Naive thymus-derived CD4-positive, alpha-beta T cell (primary cell): ENCODE results near the gene EPB41L5. TPM values are rescaled to one million over a fixed set of nuclear protein-coding genes. Genes with fewer than 3 reads are reported as not detected.
"Not testable (repeated sequence)": the region's sequence is repeated elsewhere in the genome, so short reads cannot be mapped to it uniquely, and the experiment has no call there.

Source experiments
- ATAC-seq: fragments of 150-1000 bp; cut with Tn5 transposase; 2 replicates; pipeline ENCODE4 v1.10.0; 2021; ENCODE audit warnings: mild to moderate bottlenecking, moderate library complexity
- CTCF ChIA-PET: fragments of 350-600 bp; sonication (Branson Sonifier 250); formaldehyde crosslinking; loops from one replicate; lab custom pipeline; 2021; ENCODE audit warnings: antibody characterized with exemption; lab: Charles Lee
- POLR2A ChIA-PET: fragments of 350-600 bp; sonication (Branson Sonifier 250); formaldehyde crosslinking; loops from one replicate; lab custom pipeline; 2021; ENCODE audit warnings: antibody characterized with exemption, inconsistent platforms; lab: Charles Lee
- DNase-seq, 9 donors: peaks; one replicate each; pipeline versions ENCODE4 v3.0.0 to v3.0.0-alpha.2; 2020 to 2022; ENCODE audit warnings: mixed read lengths in 1 of 9
- H3K27ac ChIP-seq: one replicate; pipeline ENCODE4 v1.7.0; 2013; ENCODE audit warnings: mild to moderate bottlenecking, low read depth, low read length, moderate library complexity
- H3K27me3 ChIP-seq, 2 donors: one replicate each; pipeline ENCODE4 v1.7.0; 2013; ENCODE audit warnings: low read length in 2 of 2, mild to moderate bottlenecking in 2 of 2, moderate library complexity in 2 of 2; ENCODE audit not compliant: control insufficient read depth in 2 of 2, insufficient read depth in 2 of 2
- H3K36me3 ChIP-seq, 3 experiments: 1 replicate in 2 of 3; 2 replicates in 1 of 3; pipeline ENCODE4 v1.7.0; 2013; ENCODE audit warnings: low read length in 3 of 3, mild to moderate bottlenecking in 3 of 3, moderate library complexity in 1 of 3; ENCODE audit not compliant: insufficient read depth in 3 of 3, control insufficient read depth in 2 of 3
- H3K4me1 ChIP-seq, 2 donors: one replicate each; pipeline ENCODE4 v1.7.0; 2013; ENCODE audit warnings: low read length in 2 of 2, mild to moderate bottlenecking in 2 of 2, moderate library complexity in 1 of 2; ENCODE audit not compliant: control insufficient read depth in 2 of 2, insufficient read depth in 2 of 2
- H3K4me3 ChIP-seq: 2 replicates; pipeline ENCODE4 v1.7.0; 2013; ENCODE audit warnings: mild to moderate bottlenecking, low read length
- H3K9me3 ChIP-seq, 3 experiments: 1 replicate in 2 of 3; 2 replicates in 1 of 3; pipeline ENCODE4 v1.7.0; 2013; ENCODE audit warnings: low read length in 3 of 3; ENCODE audit not compliant: control insufficient read depth in 2 of 3
- H3K27ac Mint-ChIP-seq, 9 donors: one replicate each; pipeline ENCODE4 v1.8.0; 2020 to 2022; ENCODE audit warnings: mixed read lengths in 9 of 9, mild to moderate bottlenecking in 8 of 9, moderate library complexity in 5 of 9, inconsistent platforms in 2 of 9
- H3K27me3 Mint-ChIP-seq, 5 donors: one replicate each; pipeline ENCODE4 v1.8.0; 2021 to 2022; ENCODE audit warnings: mixed read lengths in 5 of 5, mild to moderate bottlenecking in 1 of 5
- H3K36me3 Mint-ChIP-seq, 5 donors: one replicate each; pipeline ENCODE4 v1.8.0; 2020 to 2022; ENCODE audit warnings: mixed read lengths in 5 of 5, mild to moderate bottlenecking in 3 of 5, inconsistent platforms in 1 of 5
- H3K4me1 Mint-ChIP-seq, 7 donors: one replicate each; pipeline ENCODE4 v1.8.0; 2020 to 2022; ENCODE audit warnings: mixed read lengths in 7 of 7, mild to moderate bottlenecking in 3 of 7, inconsistent platforms in 1 of 7
- H3K4me3 Mint-ChIP-seq, 10 donors: one replicate each; pipeline ENCODE4 v1.8.0; 2020 to 2022; ENCODE audit warnings: mild to moderate bottlenecking in 10 of 10, mixed read lengths in 10 of 10, moderate library complexity in 6 of 10, inconsistent platforms in 2 of 10
- H3K9me3 Mint-ChIP-seq, 11 donors: one replicate each; pipeline ENCODE4 v1.8.0; 2020 to 2022; ENCODE audit warnings: mixed read lengths in 11 of 11, mild to moderate bottlenecking in 4 of 11, inconsistent platforms in 1 of 11, moderate library complexity in 1 of 11
- intact Hi-C, 2 donors: fragments of 100-400 bp; cut with micrococcal nuclease; formaldehyde crosslinking; loops; one replicate each; pipeline ENCODE4 v1.15.1; 2023
- polyA plus RNA-seq, 2 donors: library from polyadenylated mRNA; unstranded; fragments of 300-500 nt; fragmentation: Illumina TruSeq; gene quantifications; one replicate each; pipeline ENCODE4 v1.2.3, GENCODE V29; 2021
- total RNA-seq, 6 experiments: library from RNA in 5 of 6; stranded (reverse) in 5 of 6; gene quantifications; 1 replicate in 5 of 6; 2 replicates in 1 of 6; pipeline ENCODE4 v1.2.3 and lab custom pipeline; 2021 to 2026

Gene EPB41L5
- total and polyA plus RNA-seq, 7 experiments from 2014 or later = 2.2 to 9.3 (median 6.5) TPM

DNA sequence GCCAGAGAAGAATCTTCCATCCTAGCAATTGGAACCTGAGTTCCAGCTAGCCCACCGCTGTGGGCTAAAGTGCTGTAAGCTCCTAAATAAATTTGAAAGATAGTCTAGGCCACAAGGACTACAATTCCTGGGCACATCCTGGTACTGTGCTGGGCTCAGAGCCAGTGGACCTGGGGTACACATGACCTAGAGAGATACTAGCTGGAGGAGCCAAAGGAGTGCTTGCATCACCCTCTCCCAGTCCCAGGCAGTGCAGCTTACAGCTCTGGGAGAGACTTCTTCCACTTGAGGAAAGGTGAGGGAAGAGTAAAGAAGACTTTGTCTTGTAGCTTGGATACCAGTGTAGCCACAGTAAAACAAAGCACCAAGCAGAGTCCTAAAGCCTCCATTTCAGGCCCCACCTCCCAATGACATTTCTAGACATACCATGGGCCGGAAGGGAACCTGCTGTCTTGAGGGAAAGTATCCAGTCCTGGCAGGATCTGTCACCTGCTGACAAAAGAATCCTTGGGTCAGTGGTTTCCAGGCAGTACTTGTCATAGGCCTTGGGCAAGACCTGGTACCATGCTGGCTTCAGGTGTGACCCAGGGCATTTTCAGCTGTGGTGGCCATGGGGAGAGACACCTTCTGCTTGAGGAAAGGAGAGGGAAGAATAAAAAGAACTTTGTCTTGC is 120.8 kb downstream of the EPB41L5 start:
- intact Hi-C loops = no loop called here
- Histone ChIP-seq H3K4me1 (no peaks in the 10 kb centered on the region), H3K9me3 (peaks cover 0 to 9% (median 0%) of the 10 kb centered on the region in 3 experiments), H3K27me3 (no peaks in the 10 kb centered on the region), H3K4me3 (no peak overlapping the region), H3K36me3 (peaks cover 0 to 12% (median 0%) of the 10 kb centered on the region in 3 experiments), H3K27ac (no peak overlapping the region)
- ATAC-seq = no peak
- peaks cover 2 to 35% (median 13%) of the 10 kb centered on the region in 11 donors for H3K9me3 Mint-ChIP-seq
- DNase-seq = no peak
- H3K4me3 Mint-ChIP-seq = no peak overlapping the region
- H3K36me3 Mint-ChIP-seq = peaks cover 19 to 76% (median 57%) of the 10 kb centered on the region in 5 donors
- peaks cover 0 to 10% (median 0%) of the 10 kb centered on the region in 5 donors for H3K27me3 Mint-ChIP-seq
- H3K4me1 Mint-ChIP-seq = peaks cover 0 to 2% (median 0%) of the 10 kb centered on the region in 7 donors
- CTCF ChIA-PET = interaction anchor here (0.6 kb wide), 1 partner anchor 163 kb away, joined by 3 read pairs; no protein-coding TSS in a partner anchor
- H3K27ac Mint-ChIP-seq = peak overlapping the region in 1 of 9 donors; percentile 36
- POLR2A ChIA-PET = no interaction called here

DNA sequence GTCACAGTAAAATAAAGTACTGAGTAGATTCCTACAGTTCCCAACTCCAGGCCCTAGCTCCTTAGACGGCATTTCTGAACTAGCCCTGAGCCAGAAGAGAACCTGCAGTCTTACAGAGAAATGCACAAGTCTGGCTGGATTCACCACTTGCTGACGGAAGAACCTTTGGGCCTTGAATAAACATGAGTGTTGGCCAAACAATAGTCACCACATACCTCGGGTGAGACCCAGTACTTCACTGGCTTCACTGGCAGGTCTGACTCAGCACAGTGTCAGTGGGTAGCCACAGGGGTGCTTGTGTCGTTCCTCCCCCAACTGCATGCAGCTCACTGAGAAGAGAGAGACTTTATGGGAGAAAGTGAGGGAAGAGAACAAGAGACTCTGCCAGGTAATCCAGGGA is 121.4 kb downstream of the EPB41L5 start:
- intact Hi-C loops = no loop called here

DNA sequence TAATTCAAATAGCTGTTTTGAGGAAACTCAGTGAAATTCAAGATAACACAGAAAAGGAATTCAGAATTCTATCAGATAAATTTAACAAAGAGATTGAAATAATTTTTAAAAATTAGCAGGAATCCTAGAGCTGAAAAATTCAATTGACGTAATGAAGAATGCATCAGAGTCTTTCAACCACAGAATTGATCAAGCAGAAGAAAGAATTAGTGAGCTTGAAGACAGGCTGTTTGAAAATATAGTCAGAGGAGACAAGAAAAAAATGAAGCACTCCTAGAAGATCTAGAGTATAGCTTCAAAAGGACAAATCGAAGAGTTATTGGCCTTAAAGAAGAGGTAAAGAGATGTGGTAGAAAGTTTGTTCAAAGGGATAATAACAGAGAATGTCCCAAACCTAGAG is 122.1 kb downstream of the EPB41L5 start:
- CTCF ChIA-PET, DNase-seq, H3K4me3 Mint-ChIP-seq, H3K9me3 ChIP-seq, H3K4me1 Mint-ChIP-seq, H3K4me3 ChIP-seq, H3K27me3 ChIP-seq, H3K27ac Mint-ChIP-seq, H3K4me1 ChIP-seq, POLR2A ChIA-PET, H3K27ac ChIP-seq, ATAC-seq, intact Hi-C loops: not testable (repeated sequence)
- H3K36me3 ChIP-seq = peaks cover 0 to 12% (median 0%) of the 10 kb centered on the region in 3 experiments
- Mint-ChIP-seq H3K36me3 (peaks cover 19 to 71% (median 53%) of the 10 kb centered on the region in 5 donors), H3K27me3 (peaks cover 0 to 15% (median 0%) of the 10 kb centered on the region in 5 donors), H3K9me3 (peaks cover 2 to 35% (median 13%) of the 10 kb centered on the region in 11 donors)

More for the DNA sequence above, 121.4 kb downstream of the EPB41L5 start:
- CTCF ChIA-PET = no interaction called here
- peaks cover 0 to 12% (median 0%) of the 10 kb centered on the region in 3 experiments for H3K36me3 ChIP-seq
- H3K27ac ChIP-seq = no peak overlapping the region
- H3K9me3 ChIP-seq = peaks cover 0 to 9% (median 0%) of the 10 kb centered on the region in 3 experiments
- Mint-ChIP-seq H3K4me1 (peaks cover 0 to 2% (median 0%) of the 10 kb centered on the region in 7 donors), H3K27me3 (peaks cover 0 to 14% (median 0%) of the 10 kb centered on the region in 5 donors), H3K36me3 (peaks cover 19 to 76% (median 53%) of the 10 kb centered on the region in 5 donors), H3K9me3 (peaks cover 2 to 35% (median 13%) of the 10 kb centered on the region in 11 donors), H3K4me3 (no peak overlapping the region), H3K27ac (no peak overlapping the region)
- POLR2A ChIA-PET = no interaction called here
- no peaks in the 10 kb centered on the region for H3K27me3 ChIP-seq
- DNase-seq (no peak), ATAC-seq (no peak)
- H3K4me1 ChIP-seq = no peaks in the 10 kb centered on the region
- no peak overlapping the region for H3K4me3 ChIP-seq

DNA sequence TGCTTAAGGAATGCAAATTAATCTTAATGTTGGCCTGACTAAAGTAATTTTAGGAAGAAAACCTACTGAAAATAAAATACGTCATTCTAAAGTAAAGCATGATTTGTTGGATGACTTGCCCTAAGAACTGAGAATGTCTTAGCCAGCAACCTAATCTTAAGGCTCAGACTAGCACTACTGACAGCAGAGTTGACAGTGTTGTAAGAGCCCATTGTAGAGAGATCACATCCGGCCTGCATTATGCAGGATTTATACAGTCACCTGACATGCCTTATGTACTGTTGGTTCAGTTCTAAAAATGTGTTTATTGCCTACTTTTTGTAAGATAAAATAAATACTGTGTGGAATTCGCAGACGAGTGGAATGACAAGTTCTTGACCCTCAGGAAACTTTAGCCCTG is 128.0 kb downstream of the EPB41L5 start:
- ATAC-seq = no peak
- ChIA-PET POLR2A (no interaction called here), CTCF (no interaction called here)
- DNase-seq = no peak
- no peaks in the 10 kb centered on the region for H3K4me1 Mint-ChIP-seq
- H3K9me3 ChIP-seq = no peaks in the 10 kb centered on the region
- H3K27me3 Mint-ChIP-seq = peaks cover 0 to 12% (median 0%) of the 10 kb centered on the region in 5 donors
- H3K27ac ChIP-seq = no peak overlapping the region
- intact Hi-C loops = no loop called here
- peaks cover 0 to 8% (median 0%) of the 10 kb centered on the region in 11 donors for H3K9me3 Mint-ChIP-seq
- H3K27me3 ChIP-seq = no peaks in the 10 kb centered on the region
- no peaks in the 10 kb centered on the region for H3K4me1 ChIP-seq
- peaks cover 0 to 18% (median 10%) of the 10 kb centered on the region in 5 donors for H3K36me3 Mint-ChIP-seq
- no peaks in the 10 kb centered on the region for H3K36me3 ChIP-seq
- no peak overlapping the region for H3K4me3 Mint-ChIP-seq
- H3K4me3 ChIP-seq = no peak overlapping the region
- no peak overlapping the region for H3K27ac Mint-ChIP-seq

DNA sequence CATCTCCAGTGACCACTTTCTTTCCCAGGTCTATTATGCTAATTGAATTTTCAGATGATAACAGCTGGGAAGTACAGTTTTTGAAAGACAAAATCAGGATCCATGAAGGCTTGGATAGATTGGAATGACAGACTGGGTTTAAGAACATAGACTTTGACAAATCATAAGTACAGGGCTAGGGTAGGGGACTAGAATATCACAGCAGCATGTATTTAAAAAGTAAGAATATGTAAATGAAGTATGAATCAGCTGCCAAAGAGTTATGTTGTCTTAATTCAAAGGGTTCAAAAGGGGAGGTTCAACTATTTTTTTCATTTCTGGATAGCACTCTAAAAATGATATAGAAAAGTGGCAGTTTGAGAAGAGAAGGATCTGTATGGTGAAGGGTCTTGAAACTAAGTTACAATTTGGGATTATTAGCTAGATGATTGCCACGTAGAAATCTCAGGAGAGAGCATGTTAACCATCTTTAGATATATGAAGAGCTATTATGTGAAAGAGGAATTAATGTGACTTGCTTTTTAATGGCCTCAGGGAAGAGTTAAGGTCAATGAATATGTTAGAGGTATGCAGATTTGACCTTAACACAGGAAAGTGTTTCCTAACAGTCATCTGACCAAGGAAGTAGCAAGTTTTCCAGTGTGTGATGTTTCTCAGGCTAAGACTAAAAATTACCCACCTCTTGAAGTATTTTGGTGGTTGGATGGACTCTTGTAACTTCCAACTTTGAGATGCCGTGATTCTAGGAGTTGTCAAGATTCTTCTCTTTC is 128.6 kb downstream of the EPB41L5 start:
- Histone ChIP-seq H3K4me3 (no peak overlapping the region), H3K9me3 (no peaks in the 10 kb centered on the region), H3K4me1 (no peaks in the 10 kb centered on the region), H3K27ac (no peak overlapping the region), H3K36me3 (no peaks in the 10 kb centered on the region), H3K27me3 (no peaks in the 10 kb centered on the region)
- ChIA-PET POLR2A (no interaction called here), CTCF (no interaction called here)
- intact Hi-C loops = no loop called here
- Mint-ChIP-seq H3K36me3 (peaks cover 0 to 16% (median 8%) of the 10 kb centered on the region in 5 donors), H3K27me3 (peaks cover 0 to 12% (median 0%) of the 10 kb centered on the region in 5 donors), H3K4me3 (no peak overlapping the region), H3K9me3 (peaks cover 0 to 8% (median 0%) of the 10 kb centered on the region in 11 donors), H3K27ac (peak overlapping the region in 1 of 9 donors; percentile 3), H3K4me1 (no peaks in the 10 kb centered on the region)
- DNase-seq (no peak), ATAC-seq (no peak)

DNA sequence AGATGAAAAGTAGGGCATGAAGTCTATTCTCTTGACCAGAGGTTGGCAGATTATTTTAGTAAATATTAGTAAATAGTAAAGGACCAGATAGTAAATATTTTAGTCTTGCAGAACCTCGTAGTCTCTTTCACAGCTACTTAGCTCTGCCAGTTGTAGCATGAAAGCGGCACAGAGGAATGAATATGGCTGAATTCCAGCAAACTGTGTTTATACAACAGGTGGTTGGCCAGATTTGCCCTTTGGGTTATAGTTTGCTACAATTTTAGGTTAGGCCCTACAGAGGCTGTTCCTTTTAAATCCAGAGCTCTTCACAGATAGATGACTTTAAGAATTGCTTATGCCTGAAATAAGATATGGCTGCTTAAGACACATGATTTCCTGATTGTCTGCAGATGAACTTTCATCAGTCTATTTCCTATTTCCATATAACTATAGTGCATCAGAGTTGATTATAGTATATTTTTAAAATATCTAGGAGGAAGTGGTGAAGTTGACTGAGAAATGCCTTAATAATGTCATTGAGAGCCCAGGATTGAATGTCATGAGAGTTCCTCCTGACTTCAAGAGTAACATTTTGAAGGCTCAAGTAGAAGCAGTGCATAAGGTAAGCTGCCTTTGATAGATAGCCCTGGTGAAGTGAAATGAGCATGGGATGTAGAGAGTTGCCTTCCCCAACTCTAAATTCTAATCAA is 129.8 kb downstream of the EPB41L5 start:
- Histone ChIP-seq H3K27ac (no peak overlapping the region), H3K4me1 (no peaks in the 10 kb centered on the region), H3K9me3 (no peaks in the 10 kb centered on the region), H3K27me3 (no peaks in the 10 kb centered on the region), H3K4me3 (no peak overlapping the region), H3K36me3 (no peaks in the 10 kb centered on the region)
- intact Hi-C loops = no loop called here
- ATAC-seq (no peak), DNase-seq (no peak)
- Mint-ChIP-seq H3K36me3 (peaks cover 0 to 14% (median 5%) of the 10 kb centered on the region in 5 donors), H3K27ac (no peak overlapping the region), H3K4me3 (no peak overlapping the region), H3K9me3 (no peaks in the 10 kb centered on the region), H3K4me1 (no peaks in the 10 kb centered on the region), H3K27me3 (peaks cover 0 to 6% (median 0%) of the 10 kb centered on the region in 5 donors)
- CTCF ChIA-PET = no interaction called here
- POLR2A ChIA-PET = no interaction called here
